ENCODE results near the gene IL1B. TPM values are rescaled to one million over a fixed set of nuclear protein-coding genes. Genes with fewer than 3 reads are reported as not detected.
A peak's percentile ranks its signal among the peaks of the same experiment; 100 is the strongest.

The IL1B gene
- total and polyA plus RNA-seq, 4 donors = 1.5 to 3.3 (median 1.7) TPM

GRCh38 chr2:112787729-112788393, 48.7 kb downstream of the IL1B start:
- no peak for DNase-seq (ENCODE audit: low read depth in 4 of 6, low spot score in 6 of 6)
- Histone ChIP-seq H3K36me3 (ENCODE audit: control insufficient read depth, insufficient read depth, low read length) (no peaks in the 10 kb centered on the region), H3K4me1 (ENCODE audit: control insufficient read depth, insufficient read depth, low read length) (no peaks in the 10 kb centered on the region), H3K9me3 (ENCODE audit: control insufficient read depth, insufficient read depth, low read length) (no peaks in the 10 kb centered on the region), H3K4me3 (ENCODE audit: low read depth, low read length) (no peak overlapping the region), H3K27me3 (ENCODE audit: control insufficient read depth, insufficient read depth, low read length) (no peaks in the 10 kb centered on the region), H3K27ac (ENCODE audit: low read depth, low read length) (no peak overlapping the region)
- WGBS (ENCODE audit: insufficient coverage) = no CpG with 5 or more reads among the region's 4 CpGs

GRCh38 chr2:112787294-112787693, 49.3 kb downstream of the IL1B start:
- H3K9me3 ChIP-seq (ENCODE audit: control insufficient read depth, insufficient read depth, low read length) = no peaks in the 10 kb centered on the region
- no peak overlapping the region for H3K27ac ChIP-seq (ENCODE audit: low read depth, low read length)
- 88% methylated on average over 1 of the region's 3 CpGs for WGBS (ENCODE audit: insufficient coverage)
- H3K36me3 ChIP-seq (ENCODE audit: control insufficient read depth, insufficient read depth, low read length) = no peaks in the 10 kb centered on the region
- H3K27me3 ChIP-seq (ENCODE audit: control insufficient read depth, insufficient read depth, low read length) = no peaks in the 10 kb centered on the region
- no peak for DNase-seq (ENCODE audit: low read depth in 4 of 6, low spot score in 6 of 6)
- no peak overlapping the region for H3K4me3 ChIP-seq (ENCODE audit: low read depth, low read length)
- no peaks in the 10 kb centered on the region for H3K4me1 ChIP-seq (ENCODE audit: control insufficient read depth, insufficient read depth, low read length)

DNA sequence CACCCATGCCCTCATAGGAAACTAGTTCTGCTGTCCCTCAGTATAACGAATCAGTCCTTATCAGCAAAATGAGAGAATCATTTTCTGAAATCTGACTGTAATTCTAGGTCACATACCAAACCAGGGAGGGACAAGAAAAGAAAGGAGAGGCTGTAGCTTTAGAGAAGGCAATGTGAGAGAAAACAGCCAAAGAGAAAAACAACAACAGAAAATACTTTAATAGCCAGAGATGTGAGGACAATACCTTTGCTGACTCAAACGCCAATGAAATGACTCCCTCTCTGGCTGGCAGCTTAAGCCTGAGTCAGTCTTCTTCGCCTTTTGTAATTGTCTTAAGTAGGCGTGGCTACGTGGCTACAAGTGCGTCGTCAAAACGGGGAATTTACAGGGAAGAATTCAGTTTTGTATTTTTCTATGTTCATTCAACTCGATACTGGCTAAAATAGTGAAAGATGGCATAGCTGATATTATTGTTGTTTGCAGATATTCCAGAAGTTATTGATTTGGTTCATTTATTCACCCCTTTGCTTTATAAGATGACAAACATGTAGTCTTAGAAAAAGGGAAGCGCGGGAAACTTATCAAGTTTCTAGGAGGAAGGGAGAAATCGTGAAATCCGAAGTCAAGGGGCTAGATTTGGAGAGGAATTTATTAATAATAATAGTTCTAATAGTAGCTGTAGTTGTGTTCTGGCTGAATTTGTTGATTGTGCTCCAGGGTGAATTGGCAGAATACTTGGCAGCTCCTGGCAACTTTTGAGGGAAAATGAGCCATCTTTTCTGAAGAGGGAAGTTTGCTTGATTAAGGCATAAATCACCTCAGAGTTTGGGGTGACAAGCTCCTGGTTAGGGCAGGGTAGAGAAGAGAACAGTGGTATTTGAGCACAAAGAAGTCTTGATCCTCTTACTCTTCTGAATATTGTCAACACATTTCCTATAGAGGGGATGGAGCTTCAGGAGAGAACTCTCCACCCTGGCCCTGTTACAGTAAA, 52.1 kb downstream of the IL1B start, which contains the start of gene IL1A:
TSS of gene IL1A (minus strand) at position 295 of the 991 bp plus-strand sequence. CDS start 723 bp downstream, outside the sequence.
- no peak within 1 kb of the TSS for H3K4me3 ChIP-seq (ENCODE audit: low read depth, low read length)

DNA sequence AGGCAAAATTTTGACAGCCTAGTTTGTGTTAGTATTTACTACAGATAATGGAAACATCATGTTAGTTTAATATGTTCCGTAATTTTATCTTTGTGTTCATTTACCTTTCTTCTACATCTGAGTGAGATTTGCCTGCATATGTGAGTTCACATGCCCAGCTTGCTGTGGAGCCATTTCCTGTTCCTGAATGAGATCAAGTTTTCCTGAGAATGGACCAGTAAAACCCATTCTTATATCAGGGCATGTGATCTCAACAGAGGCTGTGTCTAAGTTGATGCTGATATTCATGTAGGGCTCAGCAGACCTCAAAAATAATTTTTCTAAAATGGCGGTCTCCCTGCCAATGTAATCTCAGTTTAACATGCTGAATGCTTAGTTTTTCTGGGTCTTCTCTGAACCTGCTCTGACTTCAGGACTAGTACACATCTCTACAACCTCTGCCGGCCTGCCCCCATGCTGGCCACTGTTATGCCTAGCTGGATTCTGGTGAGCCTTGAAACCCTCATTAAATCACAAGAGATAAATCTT, 53.3 kb downstream of the IL1B start:
- Histone ChIP-seq H3K9me3 (ENCODE audit: control insufficient read depth, insufficient read depth, low read length) (no peaks in the 10 kb centered on the region), H3K36me3 (ENCODE audit: control insufficient read depth, insufficient read depth, low read length) (no peaks in the 10 kb centered on the region), H3K4me1 (ENCODE audit: control insufficient read depth, insufficient read depth, low read length) (no peaks in the 10 kb centered on the region), H3K4me3 (ENCODE audit: low read depth, low read length) (no peak overlapping the region), H3K27ac (ENCODE audit: low read depth, low read length) (no peak overlapping the region), H3K27me3 (ENCODE audit: control insufficient read depth, insufficient read depth, low read length) (no peaks in the 10 kb centered on the region)
- 94% methylated on average over 2 of the region's 3 CpGs for WGBS (ENCODE audit: insufficient coverage)
- no peak for DNase-seq (ENCODE audit: low read depth in 4 of 6, low spot score in 6 of 6)

More for the DNA sequence above, 52.1 kb downstream of the IL1B start, which contains the start of gene IL1A:
- Histone ChIP-seq H3K4me1 (ENCODE audit: control insufficient read depth, insufficient read depth, low read length) (no peaks in the 10 kb centered on the region), H3K36me3 (ENCODE audit: control insufficient read depth, insufficient read depth, low read length) (no peaks in the 10 kb centered on the region), H3K27me3 (ENCODE audit: control insufficient read depth, insufficient read depth, low read length) (no peaks in the 10 kb centered on the region), H3K9me3 (ENCODE audit: control insufficient read depth, insufficient read depth, low read length) (no peaks in the 10 kb centered on the region), H3K27ac (ENCODE audit: low read depth, low read length) (no peak within 1 kb of the TSS)
- WGBS (ENCODE audit: insufficient coverage) = 54% methylated on average over 6 of the region's 13 CpGs
- peak in 2 of 6 donors; percentile 19 for DNase-seq (ENCODE audit: low read depth in 4 of 6, low spot score in 6 of 6)

DNA sequence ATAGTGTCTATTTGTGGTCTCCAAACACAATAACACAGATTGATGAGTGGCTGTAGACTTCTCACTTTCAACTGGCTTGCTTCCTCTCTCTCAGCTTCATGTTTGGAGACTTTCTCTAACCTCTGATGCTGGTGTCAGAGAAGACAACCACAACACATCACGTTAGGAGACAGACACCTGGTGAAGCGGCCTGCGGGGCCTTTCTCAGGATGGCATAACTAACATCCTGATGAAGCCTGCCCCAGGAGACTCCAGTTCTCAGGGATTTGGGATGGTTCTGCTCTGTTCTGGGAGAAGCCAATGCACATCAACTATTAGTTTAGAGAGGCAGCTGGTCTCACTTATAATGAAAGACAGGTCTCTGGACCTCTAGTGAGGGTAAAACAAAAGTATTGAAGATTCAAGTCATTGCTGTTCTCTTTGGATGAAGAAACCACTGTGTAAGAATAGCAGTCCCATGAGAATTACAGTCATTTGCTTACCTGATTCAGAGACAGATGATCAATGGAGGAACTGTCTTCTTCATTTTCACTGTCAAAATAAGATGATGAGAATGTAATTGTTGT, 54.3 kb downstream of the IL1B start:
- H3K9me3 ChIP-seq (ENCODE audit: control insufficient read depth, insufficient read depth, low read length) = no peaks in the 10 kb centered on the region
- H3K4me1 ChIP-seq (ENCODE audit: control insufficient read depth, insufficient read depth, low read length) = no peaks in the 10 kb centered on the region
- no peaks in the 10 kb centered on the region for H3K36me3 ChIP-seq (ENCODE audit: control insufficient read depth, insufficient read depth, low read length)
- H3K27me3 ChIP-seq (ENCODE audit: control insufficient read depth, insufficient read depth, low read length) = no peaks in the 10 kb centered on the region
- H3K27ac ChIP-seq (ENCODE audit: low read depth, low read length) = no peak overlapping the region
- no peak for DNase-seq (ENCODE audit: low read depth in 4 of 6, low spot score in 6 of 6)
- H3K4me3 ChIP-seq (ENCODE audit: low read depth, low read length) = no peak overlapping the region
- WGBS (ENCODE audit: insufficient coverage) = no CpG with 5 or more reads among the region's 3 CpGs

Other genes with a start within 250 kb of the IL1B start
- 10 to 100 TPM; 33.0 to 47.2 TPM for gene SLC20A1, start 190.8 kb downstream of the IL1B start, total RNA-seq
- 10 to 100 TPM; 38.3 to 43.3 TPM for gene SLC20A1, start 190.8 kb downstream of the IL1B start, polyA plus RNA-seq (ENCODE audit: insufficient read length in 2 of 2)
- gene NT5DC4, start 115.8 kb downstream of the IL1B start, total RNA-seq = under 1 TPM in 1 of 2 donors, not detected in 1; 0.10 TPM
- gene NT5DC4, start 115.8 kb downstream of the IL1B start, polyA plus RNA-seq (ENCODE audit: insufficient read length in 2 of 2) = not detected
- gene CKAP2L, start 72.2 kb downstream of the IL1B start, total RNA-seq = 1 to 10 TPM; 6.8 to 7.9 TPM
- 1 to 10 TPM; 6.0 to 8.6 TPM for gene CKAP2L, start 72.2 kb downstream of the IL1B start, polyA plus RNA-seq (ENCODE audit: insufficient read length in 2 of 2)
- under 1 TPM; 0.55 to 0.99 TPM for gene IL1A, start 52.3 kb downstream of the IL1B start, total RNA-seq
- under 1 TPM; 0.55 to 0.59 TPM for gene IL1A, start 52.3 kb downstream of the IL1B start, polyA plus RNA-seq (ENCODE audit: insufficient read length in 2 of 2)
- under 1 TPM in 1 of 2 donors, not detected in 1; 0.28 TPM for gene IL37, start 74.4 kb upstream of the IL1B start, total RNA-seq
- gene IL37, start 74.4 kb upstream of the IL1B start, polyA plus RNA-seq (ENCODE audit: insufficient read length in 2 of 2) = not detected
- gene IL36G, start 141.2 kb upstream of the IL1B start, total RNA-seq = under 1 TPM in 1 of 2 donors, not detected in 1; 0.28 TPM
- under 1 TPM; 0.18 to 0.29 TPM for gene IL36G, start 141.2 kb upstream of the IL1B start, polyA plus RNA-seq (ENCODE audit: insufficient read length in 2 of 2)
- not detected for gene IL36A, start 168.7 kb upstream of the IL1B start, total RNA-seq
- gene IL36A, start 168.7 kb upstream of the IL1B start, polyA plus RNA-seq (ENCODE audit: insufficient read length in 2 of 2) = not detected
- not detected for gene IL36B, start 216.1 kb upstream of the IL1B start, total RNA-seq
- gene IL36B, start 216.1 kb upstream of the IL1B start, polyA plus RNA-seq (ENCODE audit: insufficient read length in 2 of 2) = not detected
- gene IL36RN, start 222.4 kb upstream of the IL1B start, total RNA-seq = under 1 TPM in 1 of 2 donors, not detected in 1; 0.11 TPM
- gene IL36RN, start 222.4 kb upstream of the IL1B start, polyA plus RNA-seq (ENCODE audit: insufficient read length in 2 of 2) = not detected
- gene IL1F10, start 231.2 kb upstream of the IL1B start, total RNA-seq = not detected
- gene IL1F10, start 231.2 kb upstream of the IL1B start, polyA plus RNA-seq (ENCODE audit: insufficient read length in 2 of 2) = not detected

All from spinal cord (tissue), 10 donors.